T-helper 1 cell (primary cell): ENCODE measurements around the gene TEX29.

ENCODE experiments used
- DNase-seq, 5 donors: peaks; one replicate each; pipeline ENCODE4 v3.0.0-alpha.2; 2012 to 2020
- total RNA-seq, 4 donors: gene quantifications; one replicate each; lab custom pipeline; 2026; lab: John Stamatoyannopoulos, UW

TEX29 gene
- 0 to 0.95 (median 0.42) reads per million in 4 donors for total RNA-seq

DNA sequence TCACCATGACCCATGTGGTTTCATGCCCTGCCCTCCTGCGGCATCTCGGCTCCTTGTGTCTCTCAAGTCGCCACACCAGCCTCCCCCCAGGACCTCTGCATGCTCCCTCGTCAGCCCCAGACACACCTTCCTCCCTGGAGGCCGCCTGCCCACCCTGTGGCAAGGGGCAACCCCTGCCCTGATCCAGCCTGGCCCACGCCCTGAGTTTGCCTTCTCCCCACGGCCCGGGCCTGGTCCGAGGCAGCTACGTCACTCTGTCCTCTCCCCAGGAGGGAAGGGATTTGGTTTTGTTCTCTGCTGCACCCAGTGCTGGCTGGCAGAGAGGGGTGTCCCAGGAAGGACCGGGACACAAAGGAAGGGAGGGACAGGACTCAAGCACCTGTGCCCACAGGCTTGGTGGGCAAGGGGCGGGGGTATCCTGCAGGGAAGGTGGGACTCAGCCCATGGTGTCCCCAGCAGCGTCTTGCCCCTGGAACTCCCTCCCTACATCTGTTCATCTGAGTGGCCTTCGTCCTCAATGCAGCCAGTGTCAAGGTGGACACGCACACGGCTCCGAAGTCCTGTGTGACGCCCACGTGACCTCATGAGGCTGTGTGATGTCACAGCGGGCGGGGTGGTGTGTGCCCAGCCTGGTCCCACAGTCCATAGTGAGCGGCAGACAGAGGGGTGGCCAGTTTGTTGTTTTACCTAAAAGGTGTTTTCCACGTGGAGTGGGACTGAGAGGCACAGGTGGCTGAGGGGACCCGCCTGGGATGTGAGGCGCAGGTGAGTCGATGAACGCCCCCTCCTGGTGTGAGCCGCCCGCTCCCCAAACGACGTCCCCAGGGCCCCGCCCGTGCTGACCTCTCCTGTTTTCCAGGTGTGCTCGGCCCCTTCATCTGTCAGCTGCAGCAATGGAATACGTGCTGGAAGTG is at the start of gene TEX29:
TEX29 (plus strand) TSS at position 645 of the 914 bp plus-strand sequence; CDS start at position 894, 249 bp downstream.
- DNase-seq: no peak

DNA sequence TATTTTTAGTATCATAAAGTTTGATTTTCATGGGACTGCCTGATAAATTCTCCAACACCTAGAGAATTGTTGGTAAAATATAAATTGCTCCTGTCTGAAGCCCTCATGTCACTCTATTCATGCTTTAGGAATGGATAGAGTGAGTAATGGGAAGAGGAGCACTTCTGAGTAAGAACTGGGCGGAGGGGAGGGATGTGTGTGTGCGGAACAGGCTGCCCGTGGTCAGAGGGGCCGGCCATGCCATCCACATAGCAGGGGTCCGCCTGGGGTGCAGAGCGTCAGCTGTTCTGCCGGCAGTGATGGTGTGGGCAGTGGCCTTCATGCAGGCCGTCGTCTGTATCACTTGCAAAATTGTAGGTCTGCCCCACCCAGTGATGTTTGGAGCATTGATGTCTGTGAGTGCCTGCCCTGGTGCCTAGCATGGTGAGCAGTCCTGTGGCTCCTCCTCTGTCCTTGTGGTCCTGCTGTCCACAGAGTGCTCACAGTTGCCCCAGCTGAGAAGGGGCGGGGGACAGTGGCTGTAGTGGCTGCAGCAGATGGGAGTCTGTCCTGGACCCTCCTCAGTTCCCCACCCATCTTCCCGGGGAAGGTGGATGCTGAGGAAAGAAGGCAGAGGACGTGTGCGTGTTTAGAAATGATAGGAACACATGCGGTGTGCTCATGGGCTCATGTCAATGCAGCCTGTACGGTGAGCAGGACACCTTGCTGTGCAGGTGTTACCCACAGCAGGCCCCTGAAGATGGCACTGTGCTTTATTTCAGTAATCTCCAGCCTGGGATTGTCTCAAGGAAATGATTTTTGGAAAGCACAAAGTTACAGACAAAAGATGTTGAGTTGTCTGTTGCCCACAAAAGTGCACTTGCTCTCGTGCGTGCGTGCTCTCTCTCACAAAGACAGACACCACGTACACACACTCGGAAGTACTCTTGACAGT is 49.4 kb upstream of the TEX29 start:
- DNase-seq: no peak

DNA sequence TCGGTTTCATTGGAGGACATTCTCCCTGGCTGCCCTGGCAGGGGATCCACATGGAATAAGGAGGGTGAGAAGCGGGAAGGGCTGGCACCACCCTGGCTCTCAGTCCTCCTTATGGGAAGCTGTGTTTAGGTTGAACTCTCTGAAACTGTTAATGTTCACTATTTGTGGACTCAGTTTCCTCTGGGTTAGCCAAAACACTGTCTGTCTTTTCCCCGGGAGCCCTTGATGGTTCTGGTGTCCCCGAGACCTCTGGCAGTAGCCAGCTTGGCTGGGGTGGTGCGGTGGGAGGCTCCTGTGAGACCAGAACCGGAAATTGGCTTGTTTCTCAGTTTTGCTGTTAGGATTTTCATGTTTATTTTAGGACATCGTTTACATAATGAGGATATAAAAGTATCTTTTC is 48.3 kb upstream of the TEX29 start:
- no peak for DNase-seq

GRCh38 chr13:111275382-111275781 is 45.1 kb upstream of the TEX29 start:
- no peak for DNase-seq

GRCh38 chr13:111275995-111276618 is 44.3 kb upstream of the TEX29 start:
- DNase-seq: no peak

DNA sequence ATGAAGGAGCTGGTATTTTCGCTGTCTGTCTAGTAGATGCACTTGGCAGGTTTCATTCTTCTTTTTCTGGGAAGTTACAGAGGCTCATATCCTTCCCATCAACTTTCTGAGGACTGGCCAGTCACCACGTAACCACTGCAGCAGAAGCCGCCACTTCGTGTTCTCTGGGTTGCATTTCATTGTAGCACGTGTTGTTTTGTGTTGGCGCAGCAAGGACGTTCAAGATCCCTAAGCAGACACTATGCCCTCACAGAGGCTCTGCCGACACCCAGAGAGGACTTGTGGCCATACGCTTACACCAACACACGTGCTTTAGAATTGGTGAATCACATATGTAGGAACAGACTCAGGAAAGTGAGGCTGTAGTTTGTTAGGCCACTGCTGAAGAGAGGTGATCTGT is 42.2 kb upstream of the TEX29 start:
- no peak for DNase-seq

- DNase-seq: no peak
Measured at GRCh38 chr13:111278743-111279652, 41.4 kb upstream of the TEX29 start.

DNA sequence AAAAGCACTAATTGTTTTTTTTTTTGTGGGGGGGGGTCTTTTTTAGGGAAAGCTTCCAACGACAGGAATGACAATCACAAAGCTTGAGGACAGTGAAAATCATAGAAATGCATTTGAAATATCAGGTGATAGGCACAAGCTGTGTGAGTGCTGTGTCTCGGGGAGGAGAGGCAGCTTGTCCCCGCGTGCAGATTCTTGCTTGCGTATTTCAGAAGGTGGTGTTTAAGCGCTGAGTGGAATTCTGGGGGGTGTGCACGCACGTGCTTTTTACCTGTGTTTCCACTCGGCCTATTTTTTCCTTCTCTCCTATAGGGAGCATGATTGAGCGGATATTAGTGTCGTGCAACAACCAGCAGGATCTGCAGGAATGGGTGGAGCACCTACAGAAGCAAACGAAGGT is 40.2 kb upstream of the TEX29 start:
- no peak for DNase-seq

DNA sequence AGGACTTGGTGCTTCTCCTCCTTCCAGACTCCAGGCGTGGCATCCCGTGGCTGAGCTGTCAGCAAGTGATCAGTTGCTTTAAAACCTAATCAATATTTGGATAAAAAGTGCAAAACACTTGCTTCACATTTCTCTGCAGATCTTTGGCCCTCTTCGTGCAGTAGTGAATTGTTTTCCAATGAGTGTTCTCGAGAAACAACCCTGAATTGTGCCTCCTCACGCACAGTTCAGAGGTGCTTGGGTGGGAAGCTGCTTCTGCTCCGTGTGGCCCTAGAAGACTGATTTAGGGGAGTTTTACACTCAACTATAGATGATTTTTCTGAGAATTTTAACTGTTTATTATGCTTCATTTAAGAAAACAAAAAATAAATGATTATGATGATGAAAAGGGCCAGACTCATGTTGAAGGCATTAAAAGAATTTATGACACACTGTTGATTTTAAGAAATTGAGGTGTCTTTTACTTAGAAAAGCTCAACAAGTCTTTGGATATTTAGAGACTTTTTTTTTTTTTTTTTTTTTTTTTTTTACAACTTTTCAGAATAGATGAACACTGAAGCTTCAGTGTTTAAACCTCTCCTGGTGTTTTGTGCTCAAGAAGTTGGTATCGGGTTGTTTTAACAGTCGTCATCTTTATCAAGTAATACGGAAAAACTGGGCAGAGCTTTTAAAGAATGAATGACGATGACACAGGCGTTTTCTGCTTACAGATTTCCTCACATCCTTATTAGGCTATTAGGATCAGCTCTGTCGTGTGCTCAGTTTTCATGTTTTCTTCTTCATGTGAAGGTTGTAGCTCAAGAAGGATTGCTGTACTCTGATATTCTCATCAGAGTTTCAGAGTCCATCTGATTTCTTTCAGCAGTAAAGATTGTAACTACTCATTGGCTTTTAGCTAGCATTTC is 39.5 kb upstream of the TEX29 start:
- DNase-seq: no peak

GRCh38 chr13:111281751-111282311 is 38.6 kb upstream of the TEX29 start:
- DNase-seq: no peak

- DNase-seq: no peak
Measured at GRCh38 chr13:111282425-111282824, 38.0 kb upstream of the TEX29 start.

DNA sequence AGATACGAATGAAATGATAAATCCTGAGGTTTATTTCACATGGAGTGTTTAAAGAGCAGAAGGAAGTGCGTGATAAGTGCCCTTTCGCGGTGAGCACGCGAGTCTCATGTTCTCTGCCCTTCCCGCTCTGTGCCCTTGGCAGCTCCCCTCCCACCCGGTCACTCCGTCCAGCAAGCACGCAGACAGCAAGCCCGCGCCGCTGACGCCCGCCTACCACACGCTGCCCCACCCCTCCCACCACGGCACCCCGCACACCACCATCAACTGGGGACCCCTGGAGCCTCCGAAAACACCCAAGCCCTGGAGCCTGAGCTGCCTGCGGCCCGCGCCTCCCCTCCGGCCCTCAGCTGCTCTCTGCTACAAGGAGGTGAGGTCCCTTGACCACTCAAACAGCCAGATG is 37.4 kb upstream of the TEX29 start:
- no peak for DNase-seq

- DNase-seq: no peak
Measured at GRCh38 chr13:111283457-111283856, 37.0 kb upstream of the TEX29 start.

DNA sequence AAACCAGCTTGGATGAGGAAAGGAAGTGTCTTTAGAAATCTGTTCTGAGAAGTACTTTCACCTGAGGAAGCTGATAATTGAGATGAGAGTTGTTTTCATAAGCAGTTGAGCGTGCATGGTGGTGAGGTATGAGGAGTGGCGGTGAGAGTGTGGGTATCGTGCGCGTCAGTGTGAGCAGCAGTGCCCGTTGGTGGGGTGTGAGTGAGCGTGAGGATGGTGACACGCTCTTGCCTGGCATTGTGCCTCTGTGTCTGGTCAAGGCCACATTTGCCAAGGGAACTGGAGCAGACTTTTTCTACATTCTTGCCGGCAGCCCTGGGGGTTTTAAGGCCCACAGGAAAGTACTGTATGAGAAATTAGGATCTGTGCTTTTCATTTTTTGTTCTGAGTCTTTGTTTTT is 36.5 kb upstream of the TEX29 start:
- no peak for DNase-seq

DNA sequence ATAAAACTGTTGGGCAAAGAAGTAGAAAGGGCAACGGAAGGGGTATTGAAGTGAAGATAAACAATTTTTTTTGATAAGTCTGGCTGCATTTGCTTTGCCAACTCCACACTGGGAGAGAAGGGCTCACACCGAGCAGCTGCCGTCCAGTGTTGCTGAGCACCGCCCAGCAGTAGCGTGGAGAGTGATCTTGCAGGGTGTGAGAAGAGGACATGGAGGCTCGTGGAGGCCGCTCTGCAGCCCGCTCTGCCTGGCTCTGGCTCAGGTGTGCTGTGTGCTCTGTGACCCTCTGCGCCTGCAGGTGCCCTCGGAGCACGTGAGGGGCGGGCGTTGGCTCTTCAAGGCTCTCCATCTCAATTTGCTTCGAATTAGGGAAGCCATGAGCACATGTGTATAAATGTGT is 35.9 kb upstream of the TEX29 start:
- DNase-seq: no peak

- DNase-seq: no peak
Measured at GRCh38 chr13:111286162-111286561, 34.3 kb upstream of the TEX29 start.

DNA sequence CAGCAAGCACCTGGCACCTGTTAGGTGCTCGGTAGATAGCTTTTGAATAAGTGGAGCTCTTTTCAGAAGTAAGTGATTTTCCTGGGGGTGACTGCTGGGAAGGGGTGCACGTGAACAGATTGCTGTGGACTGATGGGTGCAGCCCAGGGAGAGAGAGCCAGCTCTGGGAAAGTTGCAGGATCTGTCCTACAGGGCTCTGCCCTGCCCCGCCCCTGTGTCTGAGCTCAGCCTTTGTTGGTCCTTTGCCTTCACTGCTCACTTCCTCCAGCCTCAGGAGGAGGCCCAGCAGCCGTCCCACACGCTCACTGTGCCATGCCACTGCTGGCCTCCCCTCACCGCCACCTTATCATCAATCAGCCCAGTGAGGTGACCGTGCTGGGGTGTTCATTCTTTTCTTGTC is 33.7 kb upstream of the TEX29 start:
- no peak for DNase-seq

GRCh38 chr13:111287201-111287600 is 33.2 kb upstream of the TEX29 start:
- no peak for DNase-seq

GRCh38 chr13:111288276-111288675 is 32.2 kb upstream of the TEX29 start:
- no peak for DNase-seq

GRCh38 chr13:111289251-111289650 is 31.2 kb upstream of the TEX29 start:
- DNase-seq: no peak
